GOT3 (cell line): Measurements from ENCODE around the gene OR1D5.
A peak's percentile ranks its signal among the peaks of the same experiment; 100 is the strongest.
"Not testable (repeated sequence)": the region's sequence is repeated elsewhere in the genome, so short reads cannot be mapped to it uniquely, and the experiment has no call there.

Source experiments
- DNase-seq: peaks from one replicate; lab custom pipeline; 2025; ENCODE audit warnings: mixed read lengths; lab: John Stamatoyannopoulos, UW

Gene OR1D5

GRCh38 chr17:3063507-3063906 lies at the start of gene OR1D5:
TSS of gene OR1D5 (minus strand) at chr17:3063607. CDS start at chr17:3063607, 0 bp downstream.
- DNase-seq, result not testable (repeated sequence)

- DNase-seq, result no peak
Measured at GRCh38 chr17:3104322-3104721, 40.9 kb upstream of the OR1D5 start, which contains the start of gene OR1D2. TSS of gene OR1D2 (minus strand) at chr17:3104422. CDS start at chr17:3092996, 11,426 bp downstream.

GRCh38 chr17:3073850-3074249 lies 10.4 kb upstream of the OR1D5 start:
- DNase-seq, result not testable (repeated sequence)

- DNase-seq, result not testable (repeated sequence)
Measured at GRCh38 chr17:3065192-3065591, 1.8 kb upstream of the OR1D5 start.

- not testable (repeated sequence) for DNase-seq
Measured at GRCh38 chr17:3062824-3063377, 506 bp downstream of the OR1D5 start.

- not testable (repeated sequence) for DNase-seq
Measured at GRCh38 chr17:3054868-3055267, 8.5 kb downstream of the OR1D5 start.

GRCh38 chr17:3049705-3050295 lies 13.6 kb downstream of the OR1D5 start:
- DNase-seq, result no peak

- peak; percentile 89 for DNase-seq
Measured at GRCh38 chr17:3048727-3049471, 14.5 kb downstream of the OR1D5 start.

GRCh38 chr17:3046753-3047152 lies 16.7 kb downstream of the OR1D5 start:
- no peak for DNase-seq

- DNase-seq, result no peak
Measured at GRCh38 chr17:3043737-3044365, 19.6 kb downstream of the OR1D5 start.

GRCh38 chr17:3040882-3041281 lies 22.5 kb downstream of the OR1D5 start:
- no peak for DNase-seq

- DNase-seq, result no peak
Measured at GRCh38 chr17:3039736-3040135, 23.7 kb downstream of the OR1D5 start.

GRCh38 chr17:3038941-3039340 lies 24.5 kb downstream of the OR1D5 start:
- no peak for DNase-seq

GRCh38 chr17:3037259-3037658 lies 26.1 kb downstream of the OR1D5 start:
- no peak for DNase-seq

- no peak for DNase-seq
Measured at GRCh38 chr17:3036800-3037199, 26.6 kb downstream of the OR1D5 start.

- DNase-seq, result no peak
Measured at GRCh38 chr17:3035968-3036280, 27.5 kb downstream of the OR1D5 start.

- DNase-seq, result no peak
Measured at GRCh38 chr17:3035256-3035967, 28.0 kb downstream of the OR1D5 start.

GRCh38 chr17:3034578-3034920 lies 28.9 kb downstream of the OR1D5 start:
- no peak for DNase-seq

GRCh38 chr17:3033741-3034577 lies 29.4 kb downstream of the OR1D5 start:
- DNase-seq, result no peak

GRCh38 chr17:3033248-3033640 lies 30.2 kb downstream of the OR1D5 start:
- DNase-seq, result no peak
